GM12872 (cell line): ENCODE measurements around the gene PCDHB12.

Experiments used
- CTCF ChIP-seq: IDR thresholded peaks from 3 replicates; pipeline ENCODE4 v1.5.1; 2011; ENCODE audit warnings: low read depth, mild to moderate bottlenecking, low read length, moderate library complexity; ENCODE audit not compliant: insufficient read depth

Gene PCDHB12

GRCh38 chr5:141261238-141261546 is 52.7 kb downstream of the PCDHB12 start:
- TF ChIP-seq CTCF, result no peak
